GM12875 (cell line): ENCODE data around the gene ATP6V0D1.

Source experiments
- H3K4me3 ChIP-seq: one replicate; pipeline ENCODE4 v1.5.1; 2011; ENCODE audit warnings: low read depth, low read length, control low read depth
- CTCF ChIP-seq: IDR thresholded peaks from 2 replicates; pipeline ENCODE4 v1.5.1; 2011; ENCODE audit warnings: low read depth, mild to moderate bottlenecking, control low read depth, inconsistent platforms, low read length, moderate library complexity, borderline replicate concordance; ENCODE audit not compliant: insufficient read depth

The ATP6V0D1 gene

GRCh38 chr16:67454104-67454503, 26.9 kb downstream of the ATP6V0D1 start:
- TF ChIP-seq CTCF, result no peak
- H3K4me3 ChIP-seq, result no peak overlapping the region

- no peak overlapping the region for H3K4me3 ChIP-seq
- no peak for TF ChIP-seq CTCF
Observed at GRCh38 chr16:67451704-67452435, 29.1 kb downstream of the ATP6V0D1 start.

GRCh38 chr16:67451061-67451703, 29.8 kb downstream of the ATP6V0D1 start:
- H3K4me3 ChIP-seq, result no peak overlapping the region
- no peak for TF ChIP-seq CTCF

- H3K4me3 ChIP-seq, result no peak overlapping the region
- no peak for TF ChIP-seq CTCF
Observed at GRCh38 chr16:67449739-67450138, 31.2 kb downstream of the ATP6V0D1 start.

- TF ChIP-seq CTCF, result no peak
- no peak overlapping the region for H3K4me3 ChIP-seq
Observed at GRCh38 chr16:67449336-67449735, 31.6 kb downstream of the ATP6V0D1 start.

- H3K4me3 ChIP-seq, result no peak overlapping the region
- TF ChIP-seq CTCF, result no peak
Observed at GRCh38 chr16:67448580-67448979, 32.4 kb downstream of the ATP6V0D1 start.
